Breast epithelium (tissue), 4 donors: Measurements from ENCODE around the gene OLFML2A. TPM values are rescaled to one million over a fixed set of nuclear protein-coding genes. Genes with fewer than 3 reads are reported as not detected.
A peak's percentile ranks its signal among the peaks of the same experiment; 100 is the strongest.

Source experiments
- DNase-seq, 2 donors: peaks; one replicate each; pipeline ENCODE4 v3.0.0-alpha.2; 2019; ENCODE audit warnings: low spot score in 2 of 2
- H3K27ac ChIP-seq, 2 donors: fragments of 200-600 bp; sonication (generic) in 1 of 2; one replicate each; pipeline ENCODE4 v1.5.1; 2016 to 2019; ENCODE audit warnings: mild to moderate bottlenecking in 1 of 2
- H3K27me3 ChIP-seq, 2 donors: fragments of 200-600 bp; sonication (generic) in 1 of 2; one replicate each; pipeline versions ENCODE4 v1.5.1 to v1.6.0; 2017 to 2019; ENCODE audit warnings: control low read depth in 1 of 2, mild to moderate bottlenecking in 1 of 2
- H3K36me3 ChIP-seq: fragments of 200-600 bp; one replicate; pipeline ENCODE4 v1.5.1; 2019
- H3K4me1 ChIP-seq, 2 donors: fragments of 200-600 bp; sonication (generic); one replicate each; pipeline ENCODE4 v1.5.1; 2016 to 2019; ENCODE audit warnings: control low read depth in 1 of 2
- H3K4me3 ChIP-seq, 3 donors: fragments of 200-600 bp; sonication (generic); 1 replicate in 2 of 3; 2 replicates in 1 of 3; pipeline ENCODE4 v1.5.1; 2016 to 2019; ENCODE audit warnings: mild to moderate bottlenecking in 3 of 3, moderate library complexity in 2 of 3
- H3K9me3 ChIP-seq, 2 donors: fragments of 200-600 bp; sonication (generic) in 1 of 2; one replicate each; pipeline ENCODE4 v1.5.1; 2016 to 2019; ENCODE audit warnings: control low read depth in 1 of 2
- CTCF ChIP-seq, 3 donors: fragments of 450-650 bp; IDR thresholded peaks; one replicate each; pipeline ENCODE4 v1.5.1; 2016 to 2017; ENCODE audit warnings: antibody characterized with exemption in 3 of 3, mild to moderate bottlenecking in 3 of 3, moderate library complexity in 3 of 3
- POLR2A ChIP-seq: fragments of 450-650 bp; IDR thresholded peaks from one replicate; pipeline ENCODE4 v1.6.1; 2016; ENCODE audit warnings: antibody characterized with exemption, mild to moderate bottlenecking, moderate library complexity
- POLR2AphosphoS5 ChIP-seq, 3 donors: sonication (generic); formaldehyde crosslinking; IDR thresholded peaks; one replicate each; pipeline ENCODE4 v1.6.1; 2017; ENCODE audit warnings: antibody characterized with exemption in 3 of 3
- intact Hi-C: fragments of 100-400 bp; cut with DNase I; formaldehyde crosslinking; loops from one replicate; pipeline ENCODE4 v1.15.1; 2023; ENCODE audit warnings: low total_unique reads
- total RNA-seq, 3 donors: library from RNA; depleted of rRNA; stranded (reverse); fragments of >200 nt; gene quantifications; one replicate each; pipeline ENCODE4 v1.1.0, GENCODE V29; 2016

Gene OLFML2A
- total RNA-seq, 3 donors from 2014 or later = 11.4 to 25.2 (median 11.4) TPM

GRCh38 chr9:124820698-124821623 lies 44.0 kb downstream of the OLFML2A start:
- H3K27ac ChIP-seq = peak overlapping the region in 1 of 2 donors; percentile 7
- no peaks in the 10 kb centered on the region for H3K36me3 ChIP-seq
- TF ChIP-seq POLR2A (no peak), CTCF (IDR thresholded peaks at IDR 0.05) (no peak)
- no peak overlapping the region for H3K4me3 ChIP-seq
- H3K9me3 ChIP-seq = no peaks in the 10 kb centered on the region
- no peaks in the 10 kb centered on the region for H3K4me1 ChIP-seq
- H3K27me3 ChIP-seq = no peaks in the 10 kb centered on the region
- no peak for DNase-seq
- intact Hi-C loops = loop anchor here (5.0 kb wide), 1 partner anchor 1471 kb away; no protein-coding TSS in a partner anchor

GRCh38 chr9:124828489-124829333 lies 51.8 kb downstream of the OLFML2A start:
- Histone ChIP-seq H3K4me3 (no peak overlapping the region), H3K27ac (no peak overlapping the region), H3K36me3 (no peaks in the 10 kb centered on the region), H3K4me1 (no peaks in the 10 kb centered on the region), H3K27me3 (no peaks in the 10 kb centered on the region), H3K9me3 (no peaks in the 10 kb centered on the region)
- no peak for DNase-seq
- no peak for TF ChIP-seq POLR2AphosphoS5 (IDR thresholded peaks at IDR 0.05)
- TF ChIP-seq CTCF (IDR thresholded peaks at IDR 0.05) = no peak
- TF ChIP-seq POLR2A = no peak
- intact Hi-C loops = no loop called here

- H3K4me3 ChIP-seq = no peak overlapping the region
- TF ChIP-seq POLR2AphosphoS5 (IDR thresholded peaks at IDR 0.05) (no peak), POLR2A (no peak), CTCF (IDR thresholded peaks at IDR 0.05) (no peak)
- H3K36me3 ChIP-seq = no peaks in the 10 kb centered on the region
- no peak overlapping the region for H3K27ac ChIP-seq
- intact Hi-C loops = no loop called here
- no peaks in the 10 kb centered on the region for H3K4me1 ChIP-seq
- no peak for DNase-seq
- H3K9me3 ChIP-seq = no peaks in the 10 kb centered on the region
- no peaks in the 10 kb centered on the region for H3K27me3 ChIP-seq
Observed at GRCh38 chr9:124829334-124829669, 52.4 kb downstream of the OLFML2A start.

GRCh38 chr9:124830593-124830992 lies 53.7 kb downstream of the OLFML2A start:
- H3K9me3 ChIP-seq = no peaks in the 10 kb centered on the region
- TF ChIP-seq POLR2A = no peak
- no peak overlapping the region for H3K4me3 ChIP-seq
- no peaks in the 10 kb centered on the region for H3K36me3 ChIP-seq
- no peaks in the 10 kb centered on the region for H3K27me3 ChIP-seq
- DNase-seq = no peak
- peaks cover 0 to 4% of the 10 kb centered on the region in 2 donors for H3K4me1 ChIP-seq
- H3K27ac ChIP-seq = no peak overlapping the region
- intact Hi-C loops = no loop called here

- intact Hi-C loops = no loop called here
- no peak overlapping the region for H3K4me3 ChIP-seq
- TF ChIP-seq POLR2A (no peak), CTCF (IDR thresholded peaks at IDR 0.05) (no peak), POLR2AphosphoS5 (IDR thresholded peaks at IDR 0.05) (no peak)
- DNase-seq = no peak
- H3K27ac ChIP-seq = peak overlapping the region; percentile 78 to 84
- no peaks in the 10 kb centered on the region for H3K36me3 ChIP-seq
- H3K9me3 ChIP-seq = no peaks in the 10 kb centered on the region
- H3K27me3 ChIP-seq = no peaks in the 10 kb centered on the region
- H3K4me1 ChIP-seq = peaks cover 0 to 4% of the 10 kb centered on the region in 2 donors
Observed at GRCh38 chr9:124831642-124832364, 54.9 kb downstream of the OLFML2A start.
